Colon (tissue), 2 donors: Measurements from ENCODE around the gene GRID1.

Source experiments
- FAIRE-seq: peaks from 2 replicates; lab custom pipeline; 2012; peaks lifted over from hg19 to GRCh38; lab: Jason Lieb, UNC
- donor health status: control.
- donor health status: control.

GRID1 gene

GRCh38 chr10:85612833-85613232 lies 753.8 kb downstream of the GRID1 start:
- FAIRE-seq, result no peak

GRCh38 chr10:85612378-85612775 lies 754.2 kb downstream of the GRID1 start:
- FAIRE-seq, result no peak

- no peak for FAIRE-seq
Measured at GRCh38 chr10:85611746-85612377, 754.7 kb downstream of the GRID1 start.

- no peak for FAIRE-seq
Measured at GRCh38 chr10:85611093-85611740, 755.4 kb downstream of the GRID1 start.

GRCh38 chr10:85610381-85611092 lies 756.1 kb downstream of the GRID1 start:
- no peak for FAIRE-seq

- FAIRE-seq, result no peak
Measured at GRCh38 chr10:85609509-85609908, 757.1 kb downstream of the GRID1 start.

GRCh38 chr10:85608706-85609105 lies 757.9 kb downstream of the GRID1 start:
- no peak for FAIRE-seq

- FAIRE-seq, result no peak
Measured at GRCh38 chr10:85607043-85607695, 759.4 kb downstream of the GRID1 start.

GRCh38 chr10:85606401-85606800 lies 760.2 kb downstream of the GRID1 start:
- FAIRE-seq, result no peak

GRCh38 chr10:85604884-85605283 lies 761.7 kb downstream of the GRID1 start:
- no peak for FAIRE-seq

GRCh38 chr10:85604136-85604725 lies 762.4 kb downstream of the GRID1 start:
- FAIRE-seq, result no peak

- FAIRE-seq, result no peak
Measured at GRCh38 chr10:85603151-85603940, 763.2 kb downstream of the GRID1 start.

- FAIRE-seq, result no peak
Measured at GRCh38 chr10:85602713-85603112, 763.9 kb downstream of the GRID1 start.

GRCh38 chr10:85602306-85602705 lies 764.3 kb downstream of the GRID1 start:
- no peak for FAIRE-seq

GRCh38 chr10:85601526-85601925 lies 765.1 kb downstream of the GRID1 start:
- FAIRE-seq, result no peak

- no peak for FAIRE-seq
Measured at GRCh38 chr10:85600744-85601081, 765.9 kb downstream of the GRID1 start.

- FAIRE-seq, result no peak
Measured at GRCh38 chr10:85600026-85600743, 766.4 kb downstream of the GRID1 start.

GRCh38 chr10:85599081-85599480 lies 767.5 kb downstream of the GRID1 start:
- FAIRE-seq, result no peak

GRCh38 chr10:85598646-85599045 lies 767.9 kb downstream of the GRID1 start:
- no peak for FAIRE-seq

- no peak for FAIRE-seq
Measured at GRCh38 chr10:85597006-85597405, 769.6 kb downstream of the GRID1 start.

GRCh38 chr10:85596389-85596788 lies 770.2 kb downstream of the GRID1 start:
- FAIRE-seq, result no peak
